H1 (cell line): ENCODE data around the gene IFITM2.

ENCODE experiments used
- BCL11A ChIP-seq, 2 experiments: IDR thresholded peaks; one replicate each; pipeline ENCODE4 v1.6.1; 2011; ENCODE audit warnings: low read depth in 2 of 2, low read length in 2 of 2, mild to moderate bottlenecking in 2 of 2
- EGR1 ChIP-seq: IDR thresholded peaks from 2 replicates; pipeline ENCODE4 v1.6.1; 2011; ENCODE audit warnings: low read depth, low read length, borderline replicate concordance
- EP300 ChIP-seq, 2 experiments: IDR thresholded peaks; 1 replicate in 1 of 2; 2 replicates in 1 of 2; pipeline ENCODE4 v1.6.1; 2011 to 2012; ENCODE audit warnings: low read depth in 2 of 2, low read length in 2 of 2, mild to moderate bottlenecking in 2 of 2, borderline replicate concordance in 1 of 2, inconsistent platforms in 1 of 2, moderate library complexity in 1 of 2
- EZH2 ChIP-seq: fragments of 200-600 bp; sonication (generic); IDR thresholded peaks from 2 replicates; pipeline ENCODE4 v1.7.1; 2012; ENCODE audit warnings: low read depth, mild to moderate bottlenecking, moderate library complexity, low read length, inconsistent platforms; ENCODE audit not compliant: severe bottlenecking
- FOSL1 ChIP-seq: IDR thresholded peaks from 2 replicates; pipeline ENCODE4 v1.6.1; 2011; ENCODE audit warnings: mild to moderate bottlenecking, low read depth, low read length, moderate library complexity; ENCODE audit not compliant: insufficient read depth
- HDAC6 ChIP-seq: IDR thresholded peaks from one replicate; pipeline ENCODE4 v1.7.1; 2012; ENCODE audit warnings: low read depth, mild to moderate bottlenecking, inconsistent platforms, low read length, moderate library complexity
- JUN ChIP-seq: IDR thresholded peaks from 2 replicates; pipeline ENCODE4 v1.6.1; 2011; ENCODE audit warnings: low read depth, mild to moderate bottlenecking, improper control_type of control experiment, low read length
- POLR2A ChIP-seq, 2 experiments: IDR thresholded peaks; 1 replicate in 1 of 2; 2 replicates in 1 of 2; pipeline ENCODE4 v1.6.1; 2011; ENCODE audit warnings: low read depth in 2 of 2, low read length in 2 of 2, mild to moderate bottlenecking in 2 of 2; ENCODE audit errors: control extremely low read depth in 1 of 2
- POLR2AphosphoS5 ChIP-seq: IDR thresholded peaks from 2 replicates; pipeline ENCODE4 v1.6.1; 2011; ENCODE audit warnings: low read depth, low read length
- RAD21 ChIP-seq, 2 experiments: IDR thresholded peaks in 1 of 2; conservative IDR thresholded peaks in 1 of 2; 2 replicates each; pipeline ENCODE4 v1.6.1; 2011; ENCODE audit warnings: low read depth in 2 of 2, low read length in 2 of 2, improper control_type of control experiment in 1 of 2, inconsistent platforms in 1 of 2, mild to moderate bottlenecking in 1 of 2, moderate library complexity in 1 of 2
- SIX5 ChIP-seq: IDR thresholded peaks from 2 replicates; pipeline ENCODE4 v1.6.1; 2011; ENCODE audit warnings: mild to moderate bottlenecking, low read depth, low read length
- TCF12 ChIP-seq: IDR thresholded peaks from 2 replicates; pipeline ENCODE4 v1.6.1; 2011; ENCODE audit warnings: low read depth, mild to moderate bottlenecking, low read length
- ZNF274 ChIP-seq: IDR thresholded peaks from 2 replicates; pipeline ENCODE4 v1.7.0; 2012; ENCODE audit warnings: low read length, borderline replicate concordance; ENCODE audit errors: extremely low read depth
- TF ChIP-seq, protein P1 (sequence below), 3 experiments: IDR thresholded peaks; 1 replicate in 2 of 3; 2 replicates in 1 of 3; pipeline versions ENCODE4 v1.5.1 to v1.6.1; 2011; ENCODE audit warnings: low read length in 3 of 3, mild to moderate bottlenecking in 3 of 3, inconsistent platforms in 2 of 3, low read depth in 1 of 3, moderate library complexity in 1 of 3; ENCODE audit not compliant: insufficient read depth in 1 of 3; ENCODE audit errors: control extremely low read depth in 1 of 3

DNA sequence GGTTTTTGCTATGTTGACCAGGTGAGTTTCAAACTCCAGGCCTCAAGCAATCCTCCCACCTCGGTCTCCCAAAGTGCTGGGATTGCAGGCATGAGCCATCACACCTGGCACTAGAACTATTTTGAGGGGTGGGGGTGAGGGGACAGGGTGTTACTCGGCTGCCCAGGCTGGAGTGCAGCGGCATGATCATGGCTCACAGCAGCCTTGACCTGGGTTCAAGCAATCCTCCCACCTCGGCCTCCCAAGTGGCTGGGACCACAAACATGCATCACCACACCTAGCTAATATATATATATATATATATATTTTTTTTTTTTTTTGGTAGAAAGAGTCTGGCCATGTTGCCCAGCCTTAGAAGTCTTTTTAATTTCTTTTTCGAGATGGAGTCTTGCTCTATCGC lies 30.1 kb downstream of the IFITM2 start:
- TF ChIP-seq EGR1 (no peak), ZNF274 (no peak), FOSL1 (no peak), SIX5 (no peak), POLR2A (IDR thresholded peaks at IDR 0.05; ENCODE audit: control extremely low read depth in 1 of 2, low read depth in 2 of 2, low read length in 2 of 2) (no peak), EP300 (IDR thresholded peaks at IDR 0.05; ENCODE audit: borderline replicate concordance in 1 of 2, low read depth in 2 of 2, low read length in 2 of 2) (no peak), BCL11A (IDR thresholded peaks at IDR 0.05; ENCODE audit: low read depth in 2 of 2, low read length in 2 of 2) (no peak), HDAC6 (no peak), JUN (no peak), EZH2 (no peak), POLR2AphosphoS5 (no peak), TCF12 (no peak), RAD21 (IDR thresholded peaks at IDR 0.05 in 1 of 2, conservative IDR thresholded peaks at IDR 0.05 in 1 of 2; ENCODE audit: low read depth in 2 of 2, low read length in 2 of 2) (no peak)
- TF ChIP-seq, protein P1, sequence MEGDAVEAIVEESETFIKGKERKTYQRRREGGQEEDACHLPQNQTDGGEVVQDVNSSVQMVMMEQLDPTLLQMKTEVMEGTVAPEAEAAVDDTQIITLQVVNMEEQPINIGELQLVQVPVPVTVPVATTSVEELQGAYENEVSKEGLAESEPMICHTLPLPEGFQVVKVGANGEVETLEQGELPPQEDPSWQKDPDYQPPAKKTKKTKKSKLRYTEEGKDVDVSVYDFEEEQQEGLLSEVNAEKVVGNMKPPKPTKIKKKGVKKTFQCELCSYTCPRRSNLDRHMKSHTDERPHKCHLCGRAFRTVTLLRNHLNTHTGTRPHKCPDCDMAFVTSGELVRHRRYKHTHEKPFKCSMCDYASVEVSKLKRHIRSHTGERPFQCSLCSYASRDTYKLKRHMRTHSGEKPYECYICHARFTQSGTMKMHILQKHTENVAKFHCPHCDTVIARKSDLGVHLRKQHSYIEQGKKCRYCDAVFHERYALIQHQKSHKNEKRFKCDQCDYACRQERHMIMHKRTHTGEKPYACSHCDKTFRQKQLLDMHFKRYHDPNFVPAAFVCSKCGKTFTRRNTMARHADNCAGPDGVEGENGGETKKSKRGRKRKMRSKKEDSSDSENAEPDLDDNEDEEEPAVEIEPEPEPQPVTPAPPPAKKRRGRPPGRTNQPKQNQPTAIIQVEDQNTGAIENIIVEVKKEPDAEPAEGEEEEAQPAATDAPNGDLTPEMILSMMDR (IDR thresholded peaks at IDR 0.05; ENCODE audit: control extremely low read depth in 1 of 3, insufficient read depth in 1 of 3, low read depth in 1 of 3, low read length in 3 of 3) = no peak
